Cardiac fibroblast (primary cell): ENCODE data around the gene TAX1BP3.

Source experiments
- DNase-seq, 2 donors: peaks; one replicate each; pipeline versions ENCODE4 v3.0.0 to v3.0.0-alpha.2; 2010; ENCODE audit warnings: low read depth in 2 of 2
- H3K4me3 ChIP-seq, 2 donors: replicated peaks in 1 of 2; 1 replicate in 1 of 2; 2 replicates in 1 of 2; pipeline ENCODE4 v1.5.1; 2011; ENCODE audit warnings: low read depth in 2 of 2, low read length in 2 of 2, mild to moderate bottlenecking in 2 of 2, moderate library complexity in 1 of 2
- CTCF ChIP-seq: IDR thresholded peaks from one replicate; pipeline ENCODE4 v1.5.1; 2011; ENCODE audit warnings: low read depth, mild to moderate bottlenecking, low read length, inconsistent platforms

TAX1BP3 gene

DNA sequence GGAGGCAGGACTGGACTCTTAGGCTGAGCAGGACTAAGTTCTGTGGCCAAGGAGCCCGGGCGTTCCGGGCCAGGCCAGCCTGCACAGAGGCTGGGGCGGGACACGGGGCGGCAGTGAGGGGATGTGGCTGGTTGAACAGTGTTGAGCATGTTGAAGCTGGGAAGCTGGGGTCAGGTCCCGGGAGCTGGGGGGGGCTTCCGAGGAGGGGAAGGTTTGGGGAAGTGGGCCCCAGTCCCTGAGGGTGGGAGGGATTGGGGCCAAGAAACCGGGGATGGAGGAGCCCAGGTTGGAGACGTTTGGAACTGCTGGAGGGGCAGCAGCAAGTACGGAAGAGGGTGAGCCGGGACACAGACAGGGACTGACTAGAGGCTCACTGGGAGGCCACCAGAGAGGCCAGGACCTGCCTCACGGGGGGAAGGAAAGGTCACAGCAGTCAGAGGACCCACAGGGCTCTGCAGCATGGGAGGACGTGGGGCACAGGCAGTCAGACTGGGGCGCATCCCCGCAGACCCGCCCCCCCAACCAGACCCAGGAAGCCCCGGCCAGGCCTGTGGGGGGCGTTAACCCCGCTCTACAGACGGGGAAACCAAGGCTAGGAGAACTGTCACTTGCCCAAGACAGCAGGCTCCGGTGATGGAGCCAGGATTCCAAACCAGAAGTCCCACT lies 9.5 kb downstream of the TAX1BP3 start:
- TF ChIP-seq CTCF, result no peak
- DNase-seq, result no peak
- H3K4me3 ChIP-seq, result no peak overlapping the region

DNA sequence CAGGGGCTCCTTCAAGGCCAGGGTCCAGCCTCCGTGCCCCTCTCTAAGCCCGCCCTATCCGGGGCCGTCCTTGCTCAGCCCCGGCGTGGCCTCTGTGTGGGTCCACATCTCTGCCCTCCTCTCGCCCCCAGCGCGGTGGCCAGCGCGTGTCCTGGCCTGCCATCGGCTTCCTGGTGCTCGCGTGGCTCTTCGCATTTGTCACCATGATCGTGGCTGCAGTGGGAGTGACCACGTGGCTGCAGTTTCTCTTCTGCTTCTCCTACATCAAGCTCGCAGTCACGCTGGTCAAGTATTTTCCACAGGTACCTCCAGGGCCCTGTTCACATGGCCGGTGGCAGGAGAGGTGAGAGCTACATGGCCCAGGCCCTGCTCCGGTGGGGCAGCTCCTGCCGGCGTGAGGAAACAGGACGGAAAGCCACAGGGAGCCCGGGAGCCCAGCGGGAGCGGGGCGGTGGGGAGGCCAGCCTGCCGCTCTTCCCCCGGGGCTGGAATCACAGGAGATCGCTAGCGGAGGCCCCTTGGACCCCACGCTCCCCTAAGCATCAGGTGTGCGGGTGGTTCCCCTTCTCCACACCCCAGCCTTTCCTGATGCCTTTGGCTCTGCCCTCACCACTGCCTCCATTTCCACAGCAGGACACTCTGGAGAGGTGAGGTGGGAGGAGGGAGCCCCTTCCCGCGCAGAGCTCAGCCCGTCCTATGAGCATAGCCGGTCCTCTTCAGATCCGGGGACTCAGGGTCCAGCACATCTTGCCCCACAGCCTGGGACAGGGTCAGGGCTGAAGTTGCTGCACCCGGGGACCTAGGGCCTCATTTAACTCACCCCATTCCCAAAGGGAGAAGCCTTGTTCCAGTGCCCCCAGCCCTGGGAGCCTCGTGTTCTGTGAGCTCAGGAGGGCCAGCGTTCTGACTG lies 10.2 kb downstream of the TAX1BP3 start:
- no peak for DNase-seq
- no peak for TF ChIP-seq CTCF

GRCh38 chr17:3657588-3657869 lies 10.8 kb downstream of the TAX1BP3 start:
- H3K4me3 ChIP-seq, result no peak overlapping the region

More for the DNA sequence above, 10.2 kb downstream of the TAX1BP3 start:
- H3K4me3 ChIP-seq, result no peak overlapping the region

GRCh38 chr17:3656755-3657587 lies 11.4 kb downstream of the TAX1BP3 start:
- TF ChIP-seq CTCF, result no peak
- no peak for DNase-seq
- no peak overlapping the region for H3K4me3 ChIP-seq

More at GRCh38 chr17:3657588-3657869, 10.8 kb downstream of the TAX1BP3 start:
- no peak for TF ChIP-seq CTCF
- no peak for DNase-seq

DNA sequence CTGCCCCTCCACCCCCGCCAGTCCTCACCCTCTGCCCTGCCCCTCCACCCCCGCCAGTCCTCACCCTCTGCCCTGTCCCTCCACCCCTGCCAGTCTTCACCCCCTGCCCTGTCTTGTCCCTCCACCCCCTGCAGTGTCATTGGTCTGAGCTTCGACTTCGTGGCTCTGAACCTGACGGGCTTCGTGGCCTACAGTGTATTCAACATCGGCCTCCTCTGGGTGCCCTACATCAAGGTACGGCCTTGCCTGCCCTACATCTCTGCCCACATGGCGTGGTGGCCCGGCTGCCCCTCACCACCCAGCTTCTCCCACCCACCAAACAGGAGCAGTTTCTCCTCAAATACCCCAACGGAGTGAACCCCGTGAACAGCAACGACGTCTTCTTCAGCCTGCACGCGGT lies 12.0 kb downstream of the TAX1BP3 start:
- TF ChIP-seq CTCF, result no peak
- no peak overlapping the region for H3K4me3 ChIP-seq
- no peak for DNase-seq

DNA sequence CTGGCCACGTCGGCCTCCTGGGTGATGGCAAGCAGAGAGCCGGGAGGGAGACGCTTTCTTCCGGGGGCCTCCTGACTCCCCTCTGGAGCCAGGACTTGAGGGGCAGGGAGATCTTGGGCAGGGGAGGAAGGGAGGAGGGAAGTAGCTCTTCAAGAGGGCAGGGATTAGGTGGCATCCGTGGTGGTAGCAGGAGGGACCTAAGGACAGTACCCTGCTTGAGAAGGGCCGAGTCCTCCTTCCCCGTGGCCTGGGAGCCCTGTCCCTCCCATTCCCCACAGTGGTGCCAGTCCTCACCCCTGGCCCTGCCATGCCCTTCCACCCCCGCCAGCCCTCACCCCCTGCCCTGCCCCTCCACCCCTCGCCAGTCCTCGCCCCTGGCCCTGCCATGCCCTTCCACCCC lies 12.6 kb downstream of the TAX1BP3 start:
- H3K4me3 ChIP-seq, result no peak overlapping the region
- no peak for DNase-seq
- TF ChIP-seq CTCF, result no peak
